ENCODE data around the gene HHATL.

Gene HHATL

GRCh38 chr3:42702066-42702951 lies at the start of gene HHATL:
HHATL (minus strand) TSS chr3:42702798; CDS start chr3:42700826, 1,972 bp downstream.
- in situ Hi-C loops (cut with HindIII; ENCODE audit: low sequenced_read_pairs): no loop called here

DNA sequence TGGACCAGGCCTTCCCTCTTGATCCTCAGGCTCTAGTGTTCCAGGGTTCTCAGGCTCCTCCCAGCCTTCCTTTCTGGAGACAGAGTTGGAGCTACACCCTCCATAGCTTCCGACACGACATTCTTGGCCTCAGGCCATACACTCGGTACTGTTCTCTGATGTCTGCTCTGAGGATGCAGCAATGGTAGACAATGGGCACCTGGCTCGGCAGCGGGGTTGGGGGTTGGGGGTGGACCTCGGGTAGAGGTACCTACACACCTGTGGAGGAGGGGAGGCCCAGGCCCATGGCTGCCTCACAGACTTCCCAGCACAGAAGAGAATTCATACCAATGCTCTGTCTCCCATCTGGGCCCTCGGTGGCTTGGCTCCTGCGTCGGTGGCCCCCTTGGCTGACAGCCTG lies 49.0 kb upstream of the HHATL start:
- in situ Hi-C loops (cut with HindIII; ENCODE audit: low sequenced_read_pairs): loop anchor here (25.0 kb wide), 1 partner anchor 136 kb away; the partner anchor contains the start of gene CYP8B1

GRCh38 chr3:42750834-42751233 lies 48.2 kb upstream of the HHATL start:
- in situ Hi-C loops (cut with HindIII; ENCODE audit: low sequenced_read_pairs): loop anchor here (25.0 kb wide), 1 partner anchor 136 kb away; the partner anchor contains the start of gene CYP8B1

GRCh38 chr3:42749753-42750231 lies 47.2 kb upstream of the HHATL start:
- in situ Hi-C loops (cut with HindIII; ENCODE audit: low sequenced_read_pairs): loop anchor here (25.0 kb wide), 1 partner anchor 138 kb away; the partner anchor contains the start of gene CYP8B1

DNA sequence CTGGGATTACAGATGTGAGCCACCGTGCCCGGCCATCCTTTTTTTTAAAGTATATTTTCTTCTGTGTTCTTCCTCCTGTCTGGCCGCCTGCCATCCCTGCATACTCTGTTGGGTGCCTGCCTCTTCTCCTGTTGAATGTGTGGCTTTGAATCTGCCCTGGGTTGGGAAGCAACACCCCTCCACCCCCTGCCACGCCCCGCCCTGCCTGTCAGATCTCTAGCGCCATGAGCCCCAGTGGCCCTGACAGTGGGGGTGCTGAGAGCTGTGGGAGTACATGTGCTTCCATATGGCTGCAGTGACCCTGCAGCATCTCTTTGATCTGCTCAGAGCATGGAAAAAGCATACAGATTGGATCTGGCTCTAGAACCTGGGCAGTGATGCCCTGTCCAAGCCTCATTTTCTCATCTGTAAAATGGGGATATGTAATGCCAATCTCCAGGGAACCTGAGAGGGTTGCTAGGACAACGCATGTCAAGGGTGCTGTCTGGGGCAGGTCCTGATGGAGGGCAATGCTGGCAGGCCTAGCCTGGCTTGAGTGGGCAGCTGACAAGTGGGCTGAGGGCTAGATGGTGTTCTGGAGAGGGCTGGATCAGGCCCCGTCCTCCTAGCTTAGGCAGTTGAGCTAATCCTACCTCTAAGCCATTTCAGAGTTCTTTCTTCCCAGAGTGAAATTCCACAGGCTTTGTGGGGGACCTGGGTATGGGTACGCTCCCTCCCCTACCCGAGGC lies 46.6 kb upstream of the HHATL start:
- in situ Hi-C loops (cut with HindIII; ENCODE audit: low sequenced_read_pairs): no loop called here

DNA sequence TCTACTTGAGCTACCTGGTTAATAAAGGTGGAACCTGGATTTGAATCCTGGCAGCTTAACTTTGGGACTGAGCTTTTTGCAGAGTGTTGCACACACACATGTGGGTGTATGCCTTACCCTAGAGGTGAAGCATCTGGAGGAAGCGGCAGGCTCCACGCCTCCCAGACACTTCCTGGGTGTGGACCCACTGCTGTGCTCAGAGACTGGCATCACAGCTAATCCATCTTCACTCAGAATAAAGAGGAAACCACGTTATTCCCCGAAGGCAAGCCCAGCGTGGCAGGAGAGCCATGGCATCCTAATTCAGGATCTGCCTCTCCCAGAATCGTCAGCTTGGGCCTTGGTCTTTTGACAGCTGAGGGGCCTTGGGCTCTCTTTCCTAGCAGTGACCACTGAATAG lies 45.0 kb upstream of the HHATL start:
- in situ Hi-C loops (cut with HindIII; ENCODE audit: low sequenced_read_pairs): no loop called here

GRCh38 chr3:42746455-42747450 lies 44.2 kb upstream of the HHATL start:
- in situ Hi-C loops (cut with HindIII; ENCODE audit: low sequenced_read_pairs): no loop called here

DNA sequence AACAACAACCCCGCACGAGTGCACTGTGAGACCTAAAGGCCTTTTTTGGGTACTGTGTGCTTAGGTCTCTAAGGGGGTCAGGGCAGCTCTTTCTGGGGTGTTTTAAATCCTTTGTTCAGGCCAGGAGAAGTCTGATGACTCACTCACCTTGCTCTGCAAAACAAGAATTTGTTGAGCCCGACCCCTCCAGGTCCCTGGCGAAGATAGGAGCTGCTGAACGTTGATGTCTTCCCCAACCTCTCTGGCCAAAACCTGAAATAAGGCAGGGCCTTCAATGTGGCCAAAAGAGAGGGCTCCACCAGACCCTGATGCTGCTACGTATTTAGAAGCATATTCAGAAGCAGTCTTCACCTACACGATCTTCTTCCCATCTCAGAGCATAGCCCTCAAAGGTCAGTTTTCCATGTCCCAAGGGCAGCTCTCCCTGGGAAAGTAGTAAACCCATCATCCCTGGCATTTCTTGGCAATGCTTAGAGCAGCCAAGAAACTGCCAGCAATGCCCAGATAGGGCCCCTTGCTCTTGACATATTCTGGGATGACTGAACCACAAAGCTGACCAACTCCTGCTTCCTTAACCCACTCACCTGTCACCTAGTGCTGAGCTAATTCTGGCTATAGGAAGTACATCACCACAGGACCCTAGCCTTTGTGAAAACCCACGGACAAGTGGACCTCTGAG lies 43.3 kb upstream of the HHATL start:
- in situ Hi-C loops (cut with HindIII; ENCODE audit: low sequenced_read_pairs): no loop called here

GRCh38 chr3:42745291-42745745 lies 42.7 kb upstream of the HHATL start:
- in situ Hi-C loops (cut with HindIII; ENCODE audit: low sequenced_read_pairs): no loop called here

- in situ Hi-C loops (cut with HindIII; ENCODE audit: low sequenced_read_pairs): no loop called here
Measured at GRCh38 chr3:42743204-42743995, 40.8 kb upstream of the HHATL start.

- in situ Hi-C loops (cut with HindIII; ENCODE audit: low sequenced_read_pairs): no loop called here
Measured at GRCh38 chr3:42742688-42743087, 40.1 kb upstream of the HHATL start.

GRCh38 chr3:42742259-42742658 lies 39.7 kb upstream of the HHATL start:
- in situ Hi-C loops (cut with HindIII; ENCODE audit: low sequenced_read_pairs): no loop called here

DNA sequence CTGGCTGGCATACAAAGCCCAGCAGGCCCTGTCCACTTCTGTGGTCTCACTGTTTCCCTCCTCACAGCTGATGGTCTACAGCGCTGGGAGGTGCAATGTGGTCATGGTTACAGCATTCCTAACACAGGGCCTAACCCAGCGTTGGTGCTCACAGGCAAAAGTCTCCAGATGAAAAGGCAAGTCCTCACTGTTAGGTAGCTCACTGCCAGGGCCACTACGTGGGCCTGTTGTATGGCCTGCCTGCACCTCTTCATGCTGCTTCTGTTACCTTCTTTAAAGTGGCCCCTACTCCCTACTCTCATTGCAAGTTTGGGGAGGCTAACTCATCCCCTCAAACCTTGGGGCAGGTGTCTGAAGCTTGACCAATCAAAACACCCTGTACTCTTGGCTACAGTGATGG lies 39.2 kb upstream of the HHATL start:
- in situ Hi-C loops (cut with HindIII; ENCODE audit: low sequenced_read_pairs): no loop called here

GRCh38 chr3:42739401-42740158 lies 37.0 kb upstream of the HHATL start:
- in situ Hi-C loops (cut with HindIII; ENCODE audit: low sequenced_read_pairs): no loop called here

DNA sequence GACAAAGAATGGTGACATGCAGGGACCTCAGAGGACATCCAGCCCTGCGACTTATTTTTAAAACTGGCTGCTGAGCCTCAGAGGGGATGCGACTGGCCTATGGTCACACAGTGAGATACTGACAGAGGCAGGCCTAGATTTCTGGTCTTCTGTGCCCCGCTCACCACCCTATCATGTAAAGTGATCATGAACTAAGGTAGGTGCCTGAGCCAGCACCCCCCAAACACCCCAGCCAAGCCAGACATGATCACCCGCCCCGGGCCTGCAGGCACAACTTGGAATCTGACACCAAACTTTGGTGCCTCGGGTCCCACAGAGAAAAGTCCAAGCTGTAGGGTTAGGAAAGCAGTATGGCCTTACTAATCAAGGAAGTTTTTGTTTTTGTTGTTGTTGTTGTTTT lies 33.9 kb upstream of the HHATL start:
- in situ Hi-C loops (cut with HindIII; ENCODE audit: low sequenced_read_pairs): no loop called here

- in situ Hi-C loops (cut with HindIII; ENCODE audit: low sequenced_read_pairs): no loop called here
Measured at GRCh38 chr3:42736081-42736480, 33.5 kb upstream of the HHATL start.

DNA sequence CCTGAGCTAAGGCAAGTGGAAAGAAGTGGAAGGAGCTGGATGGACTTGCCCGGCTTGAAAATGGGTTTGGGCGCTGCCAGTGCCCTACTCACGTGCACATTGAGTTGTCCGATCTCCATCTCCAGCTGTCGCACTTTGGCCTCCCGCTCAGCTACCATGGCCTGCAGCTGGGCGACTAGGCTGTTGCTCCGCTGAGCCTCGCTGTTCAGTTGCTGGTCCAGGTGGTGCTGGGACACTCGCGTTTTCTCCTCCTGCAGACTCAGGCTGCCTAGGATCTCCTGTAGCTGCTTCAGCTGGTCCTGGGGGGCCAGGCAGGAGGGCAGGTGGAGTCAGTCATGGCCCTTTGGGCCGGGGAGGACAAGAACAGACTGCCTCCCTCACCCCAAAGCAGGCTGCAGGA lies 33.0 kb upstream of the HHATL start:
- in situ Hi-C loops (cut with HindIII; ENCODE audit: low sequenced_read_pairs): no loop called here

GRCh38 chr3:42735019-42735418 lies 32.4 kb upstream of the HHATL start:
- in situ Hi-C loops (cut with HindIII; ENCODE audit: low sequenced_read_pairs): no loop called here

All from endothelial cell of hepatic sinusoid (primary cell).